Hindlimb muscle (tissue), 1 donor: ENCODE results near the gene RNF121. TPM values are rescaled to one million over a fixed set of nuclear protein-coding genes. Genes with fewer than 3 reads are reported as not detected.
A peak's percentile ranks its signal among the peaks of the same experiment; 100 is the strongest.

Experiments
- DNase-seq: peaks from one replicate; pipeline ENCODE4 v3.0.0-alpha.2; 2013
- polyA plus RNA-seq: library from polyadenylated mRNA; unstranded; fragments of 120-200 nt; gene quantifications from one replicate; pipeline ENCODE4 v1.2.1, GENCODE V29; 2013; ENCODE audit not compliant: insufficient read length

Gene RNF121
- polyA plus RNA-seq, 1 donor: 22.8 TPM

DNA sequence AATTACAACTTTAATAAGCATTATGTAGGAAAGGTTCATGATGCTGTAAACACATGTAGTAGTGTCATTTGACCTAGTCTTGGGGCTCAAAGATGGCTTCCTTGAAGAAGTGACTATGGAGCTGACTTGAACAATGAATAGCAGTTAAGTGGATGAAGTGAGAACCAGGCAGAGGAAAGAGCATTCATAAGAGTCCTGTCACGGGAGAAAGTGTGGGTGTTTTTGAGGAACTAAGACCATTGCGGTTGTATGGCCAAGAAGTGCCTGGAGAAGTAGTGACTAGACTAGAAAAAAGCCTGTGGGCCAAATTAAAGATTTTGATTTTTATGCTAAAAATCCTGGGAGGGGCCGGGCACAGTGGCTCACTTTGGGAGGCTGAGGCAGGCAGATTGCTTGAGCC lies 62.6 kb downstream of the RNF121 start:
- no peak for DNase-seq

DNA sequence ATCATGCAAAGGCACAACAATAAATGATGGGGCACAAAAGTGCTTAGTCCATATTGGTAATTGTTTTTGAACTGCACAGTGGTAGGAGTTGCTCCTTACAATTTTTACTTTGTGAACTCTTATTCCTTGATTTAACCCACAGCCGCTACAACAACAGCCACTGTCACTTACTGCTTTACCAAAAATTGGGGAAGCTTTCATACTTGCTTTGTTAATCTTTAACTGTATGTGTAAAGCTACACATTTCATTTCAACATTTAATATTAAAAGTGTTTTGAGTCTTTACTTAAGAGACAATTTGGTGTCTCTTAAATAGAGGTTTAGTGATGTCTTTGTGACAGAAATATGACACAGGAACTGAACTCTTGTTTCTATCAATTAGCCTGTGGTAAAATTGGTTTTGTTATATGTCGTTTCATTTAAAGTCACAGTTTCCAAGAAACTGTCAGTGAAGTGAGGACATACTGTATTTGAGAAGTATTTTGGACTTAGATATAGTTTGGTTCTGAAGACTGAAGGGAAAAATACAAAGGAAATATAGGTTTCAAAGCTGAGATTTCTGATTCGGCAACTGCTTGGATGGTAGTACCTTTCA lies 63.4 kb downstream of the RNF121 start:
- DNase-seq: no peak

DNA sequence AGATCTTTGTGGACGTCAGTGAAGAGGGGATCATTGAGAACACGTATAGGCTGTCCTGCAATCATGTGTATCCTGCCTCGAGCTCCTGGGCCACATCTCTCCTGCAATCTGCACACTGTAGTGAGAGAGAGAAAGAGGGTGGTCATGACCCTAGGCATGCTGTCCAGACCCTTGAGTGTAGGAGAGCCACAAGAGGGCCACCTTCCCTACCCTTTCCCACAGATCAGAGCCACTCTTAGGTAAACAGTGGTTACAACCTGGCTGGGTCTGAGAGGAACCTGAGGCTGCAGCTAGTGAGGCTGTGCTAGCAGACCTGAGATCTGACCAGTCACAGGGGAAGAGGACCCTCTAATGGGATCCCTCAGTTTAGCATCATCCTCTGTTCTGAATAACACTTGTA lies 65.9 kb downstream of the RNF121 start:
- DNase-seq: no peak

DNA sequence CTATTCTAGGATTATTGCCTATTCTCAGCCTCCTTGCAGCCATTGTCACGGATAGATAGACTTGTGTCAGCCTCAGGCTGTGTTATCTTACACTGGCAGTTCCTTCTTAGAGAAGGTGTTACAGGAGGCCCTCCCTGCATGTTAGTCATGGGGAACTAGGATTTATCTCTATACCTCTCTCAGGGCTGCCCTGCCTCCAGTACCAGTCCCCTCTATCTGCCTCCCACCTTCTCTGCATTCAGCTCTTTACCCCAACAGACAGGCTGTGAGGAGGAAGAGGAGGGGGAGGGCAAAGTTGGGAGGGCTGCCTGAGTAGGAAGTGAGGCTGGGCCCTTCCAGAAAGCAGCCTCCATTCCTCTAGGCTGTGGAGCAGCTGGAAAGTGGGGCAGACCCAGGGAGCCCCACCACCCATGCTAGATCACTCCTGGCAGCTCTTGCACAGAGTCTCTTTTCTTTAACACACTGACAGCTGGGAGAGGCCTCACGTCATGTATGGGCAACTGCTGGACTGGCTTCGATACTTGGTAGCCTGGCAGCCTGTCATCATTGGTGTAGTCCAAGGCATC lies 67.0 kb downstream of the RNF121 start:
- no peak for DNase-seq

- no peak for DNase-seq
Observed at GRCh38 chr11:71996517-71996916, 67.7 kb downstream of the RNF121 start.

- no peak for DNase-seq
Observed at GRCh38 chr11:71996946-71997345, 68.1 kb downstream of the RNF121 start.

DNA sequence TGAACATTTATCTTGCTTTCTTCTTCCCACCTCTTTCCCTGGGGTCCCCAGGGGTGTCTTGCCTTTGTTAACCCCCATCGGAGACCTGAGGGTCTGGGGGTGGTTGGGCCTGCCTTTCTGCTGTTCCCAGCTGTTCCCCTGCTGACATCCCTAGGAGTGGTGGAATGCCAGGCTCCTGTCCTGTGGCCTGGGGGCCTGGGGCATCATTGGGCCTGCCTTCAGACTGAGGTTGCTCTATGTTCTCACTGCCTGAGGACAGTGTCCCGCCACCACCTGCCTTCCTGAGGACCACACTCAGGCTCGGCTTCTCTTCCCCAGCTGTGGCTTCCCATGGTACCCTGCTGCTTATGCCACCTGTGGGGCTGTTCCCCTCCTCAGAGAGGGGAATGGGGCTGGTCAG lies 68.7 kb downstream of the RNF121 start:
- DNase-seq: no peak

GRCh38 chr11:71998061-71998460 lies 69.2 kb downstream of the RNF121 start:
- no peak for DNase-seq

DNA sequence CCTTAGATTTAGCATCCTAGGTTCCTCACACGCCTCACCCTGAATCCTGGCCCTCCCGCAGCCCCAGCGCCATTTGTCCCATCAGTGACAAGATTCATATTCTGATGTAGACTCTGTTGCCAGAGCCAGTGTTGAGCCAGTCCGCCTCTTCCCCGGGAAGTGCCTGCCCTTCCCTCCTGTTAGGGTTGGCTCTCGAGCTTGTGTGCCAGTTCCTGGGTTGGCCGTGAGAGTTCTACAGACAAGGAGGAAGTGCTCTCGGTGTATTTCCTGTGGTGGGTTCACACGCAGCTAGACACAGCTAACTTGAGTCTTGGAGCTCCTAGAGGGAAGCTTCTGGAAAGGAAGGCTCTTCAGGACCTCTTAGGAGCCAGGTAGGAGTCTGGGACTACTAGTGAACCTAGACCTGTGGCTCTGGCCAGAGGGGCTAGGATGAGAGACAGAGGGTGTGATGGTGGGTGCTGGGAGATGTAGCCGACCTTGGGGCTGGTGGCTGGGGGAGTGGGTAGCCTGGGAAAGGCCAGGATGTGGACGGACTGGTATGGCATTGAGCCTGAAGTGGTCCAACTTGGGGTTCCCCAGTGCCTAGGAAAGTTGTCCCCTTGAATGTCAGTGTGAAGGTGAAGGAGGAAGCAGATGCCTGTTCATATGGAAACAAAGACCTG lies 69.9 kb downstream of the RNF121 start, which contains the start of gene IL18BP:
Gene IL18BP, plus strand, starts transcription at position 261 of the 662 bp plus-strand sequence. CDS start 1,076 bp downstream, outside the sequence.
- DNase-seq: no peak

GRCh38 chr11:71999362-71999761 lies 70.5 kb downstream of the RNF121 start:
- DNase-seq: no peak

DNA sequence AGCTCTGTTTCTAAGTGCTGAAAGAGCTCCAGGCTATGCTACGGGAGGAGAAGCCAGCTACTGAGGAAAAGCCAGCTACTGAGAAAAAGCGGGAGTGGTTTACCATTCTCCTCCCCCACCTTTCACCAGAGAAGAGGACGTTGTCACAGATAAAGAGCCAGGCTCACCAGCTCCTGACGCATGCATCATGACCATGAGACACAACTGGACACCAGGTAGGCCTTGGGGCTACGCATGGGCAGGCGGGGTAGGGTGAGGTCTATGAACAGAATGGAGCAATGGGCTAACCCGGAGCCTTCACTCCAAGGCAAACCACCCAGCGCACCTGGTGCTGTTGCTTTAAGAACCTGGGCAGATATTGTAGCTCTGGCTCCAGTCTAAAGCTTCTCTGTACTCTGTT lies 71.0 kb downstream of the RNF121 start:
- DNase-seq: no peak

GRCh38 chr11:72000202-72000867 lies 71.5 kb downstream of the RNF121 start:
- no peak for DNase-seq

- DNase-seq: no peak
Observed at GRCh38 chr11:72001285-72001684, 72.4 kb downstream of the RNF121 start.

- peak; percentile 47 for DNase-seq
Observed at GRCh38 chr11:72001834-72002591, 73.2 kb downstream of the RNF121 start.

DNA sequence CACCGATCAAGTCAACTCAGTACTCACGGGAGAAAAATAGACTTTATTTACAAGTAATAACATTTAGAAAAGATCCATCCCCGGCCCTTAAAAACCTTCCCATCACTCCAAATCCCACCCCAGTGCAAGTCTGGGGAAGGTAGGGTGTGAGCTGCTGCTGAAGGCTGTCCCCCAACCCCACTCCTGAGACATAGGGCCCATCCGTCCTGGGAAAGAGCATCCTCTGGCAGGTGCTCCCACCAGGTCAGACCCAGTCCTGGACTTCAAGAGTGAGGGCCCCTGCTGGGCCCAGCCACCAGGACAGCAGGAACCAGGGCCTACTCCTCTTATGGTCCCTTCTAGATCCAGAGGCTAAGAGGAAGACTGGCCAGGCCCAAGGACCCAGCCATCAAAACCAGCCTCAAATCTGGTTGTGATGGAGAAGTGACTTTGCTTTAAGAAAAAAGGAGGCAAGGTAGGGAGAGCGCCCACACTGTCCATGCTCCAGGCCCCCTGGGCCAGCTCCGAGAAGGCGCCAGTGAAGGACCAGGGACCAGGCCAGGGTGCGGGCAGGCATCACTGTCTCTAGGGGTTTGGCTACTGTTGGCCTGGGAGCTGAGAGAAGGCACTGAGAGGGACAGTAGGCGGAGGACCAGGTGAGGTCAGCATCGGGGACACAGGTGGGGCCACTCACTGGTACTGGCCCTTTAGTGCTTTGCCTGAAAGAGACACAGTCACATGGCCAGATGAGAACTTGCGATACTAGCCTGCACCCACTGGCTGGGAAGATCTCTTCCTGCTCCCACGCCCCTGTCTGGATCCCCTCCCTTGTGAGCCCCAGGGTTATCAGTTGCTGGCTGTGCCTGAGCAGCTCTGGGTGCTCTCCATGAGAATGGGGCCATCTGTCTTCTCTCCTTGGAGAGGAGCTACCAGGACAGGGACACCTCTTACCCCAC lies 74.3 kb downstream of the RNF121 start:
- no peak for DNase-seq

GRCh38 chr11:72003776-72004171 lies 74.9 kb downstream of the RNF121 start:
- DNase-seq: no peak

- no peak for DNase-seq
Observed at GRCh38 chr11:72004515-72005346, 75.9 kb downstream of the RNF121 start.

DNA sequence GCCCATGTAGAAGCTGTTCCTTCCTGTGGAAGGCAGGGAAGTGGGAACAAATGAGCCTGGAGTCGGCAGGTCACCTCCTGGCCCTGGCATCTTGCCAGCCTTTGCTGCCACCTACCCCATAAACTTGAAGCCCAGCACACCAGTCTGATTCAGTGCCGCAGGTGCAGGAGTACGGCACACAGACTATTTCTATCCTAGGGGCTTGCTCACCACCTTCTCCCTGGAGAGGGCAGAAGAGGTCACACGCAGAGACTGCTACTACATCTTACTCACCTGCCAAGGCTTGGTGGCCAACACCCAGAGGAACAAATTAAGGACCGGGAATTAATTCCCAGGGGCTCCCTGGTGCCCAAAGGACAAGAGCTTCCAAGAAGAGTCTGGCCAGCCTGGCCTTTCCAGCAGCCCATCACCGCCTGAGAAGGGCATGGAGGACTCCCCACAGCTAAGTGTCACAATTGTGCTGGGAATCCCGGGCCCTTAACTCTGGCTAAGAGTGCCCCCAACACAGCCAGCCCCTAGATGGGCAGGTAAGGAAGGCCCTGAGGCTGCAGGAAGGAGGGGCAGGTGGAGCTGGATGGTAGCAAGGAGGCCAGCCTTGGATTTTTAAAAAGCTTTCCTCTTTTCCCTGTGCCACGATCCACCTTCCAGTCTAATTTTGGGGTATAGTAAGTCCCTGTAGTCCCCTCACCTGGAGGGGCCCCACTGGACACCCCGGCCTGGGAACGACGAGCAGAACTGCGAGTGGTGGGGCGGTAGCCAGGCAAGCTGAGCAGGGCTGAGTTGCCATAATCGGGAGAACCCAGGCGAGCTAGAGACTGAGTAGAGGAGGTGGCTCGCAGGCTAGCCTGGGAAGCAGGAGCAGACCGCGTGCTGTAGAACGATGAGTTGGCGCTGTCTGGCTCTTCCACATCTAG lies 76.8 kb downstream of the RNF121 start:
- no peak for DNase-seq

DNA sequence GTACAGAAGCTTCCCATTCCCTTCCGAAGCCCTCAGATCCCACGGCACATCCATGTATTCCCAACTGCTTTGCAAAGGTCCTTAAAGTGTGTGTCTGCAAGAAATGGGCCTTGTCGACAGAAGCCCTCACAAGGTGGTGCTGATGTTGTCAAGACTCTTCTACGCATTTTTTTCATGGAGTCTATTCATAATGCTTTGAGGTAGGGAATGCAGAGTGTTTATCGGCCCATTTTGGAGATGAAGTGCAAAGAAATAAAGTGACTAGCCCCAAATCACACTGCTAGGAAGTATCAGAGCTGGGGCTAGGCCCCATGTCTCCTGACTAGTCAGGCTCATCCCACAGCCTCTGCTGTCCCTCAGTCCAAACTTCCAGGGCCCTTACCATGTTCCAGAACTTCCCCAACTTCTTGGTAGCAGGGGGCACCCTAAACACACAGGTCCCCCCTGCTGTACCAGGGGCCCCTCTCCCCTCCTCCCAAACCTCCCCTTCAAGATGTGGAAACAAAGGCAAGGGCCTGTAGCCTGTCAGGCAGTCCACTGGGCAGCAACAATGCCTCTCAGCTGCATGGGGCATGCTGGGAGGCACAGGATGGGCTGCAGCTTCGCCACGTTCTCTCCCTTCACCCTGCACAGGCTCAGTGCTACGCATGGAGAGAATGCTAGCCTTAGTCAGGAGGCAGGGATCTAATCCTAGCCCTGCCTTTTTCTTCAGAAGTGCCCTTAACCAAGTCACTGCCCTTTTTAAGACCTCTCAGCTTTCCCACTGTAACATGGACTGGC lies 77.7 kb downstream of the RNF121 start:
- DNase-seq: no peak
